Activated CD4-positive, alpha-beta T cell treated with anti-CD3 and anti-CD28 coated beads, Interleukin-2, amount 10 ng/mL, durations not matched to agents 7 days and 5 days (primary cell): ENCODE results near the gene SPRR5. TPM values are rescaled to one million over a fixed set of nuclear protein-coding genes. Genes with fewer than 3 reads are reported as not detected.

Experiments
- total RNA-seq, 2 experiments: library from RNA; stranded (reverse); gene quantifications; one replicate each; pipeline ENCODE4 v1.2.3, GENCODE V29; 2021

SPRR5 gene
- total RNA-seq, 2 experiments from 2014 or later, result not detected

Other genes with a start within 250 kb of the SPRR5 start
- not detected for gene LCE2A, start 248.9 kb upstream of the SPRR5 start, total RNA-seq
- not detected for gene LCE4A, start 239.0 kb upstream of the SPRR5 start, total RNA-seq
- gene KPRP, start 189.2 kb upstream of the SPRR5 start, total RNA-seq, result not detected
- not detected for gene LCE1F, start 172.1 kb upstream of the SPRR5 start, total RNA-seq
- gene LCE1E, start 160.9 kb upstream of the SPRR5 start, total RNA-seq, result not detected
- not detected for gene LCE1D, start 150.5 kb upstream of the SPRR5 start, total RNA-seq
- gene LCE1C, start 140.6 kb upstream of the SPRR5 start, total RNA-seq, result not detected
- gene LCE1B, start 135.2 kb upstream of the SPRR5 start, total RNA-seq, result not detected
- not detected for gene LCE1A, start 119.7 kb upstream of the SPRR5 start, total RNA-seq
- not detected for gene LCE6A, start 104.3 kb upstream of the SPRR5 start, total RNA-seq
- not detected for gene LCE7A, start 87.2 kb upstream of the SPRR5 start, total RNA-seq
- gene SMCP, start 68.9 kb upstream of the SPRR5 start, total RNA-seq, result not detected
- not detected for gene IVL, start 38.7 kb upstream of the SPRR5 start, total RNA-seq
- not detected for gene SPRR4, start 23.4 kb downstream of the SPRR5 start, total RNA-seq
- gene SPRR1A, start 36.9 kb downstream of the SPRR5 start, total RNA-seq, result not detected
- gene SPRR3, start 54.5 kb downstream of the SPRR5 start, total RNA-seq, result not detected
- not detected for gene SPRR1B, start 84.0 kb downstream of the SPRR5 start, total RNA-seq
- not detected for gene SPRR2D, start 93.9 kb downstream of the SPRR5 start, total RNA-seq
- not detected for gene SPRR2A, start 110.3 kb downstream of the SPRR5 start, total RNA-seq
- not detected for gene SPRR2B, start 124.4 kb downstream of the SPRR5 start, total RNA-seq
- not detected for gene SPRR2E, start 147.3 kb downstream of the SPRR5 start, total RNA-seq
- not detected for gene SPRR2F, start 166.3 kb downstream of the SPRR5 start, total RNA-seq
- not detected for gene SPRR2G, start 203.7 kb downstream of the SPRR5 start, total RNA-seq